ENCODE data around the gene SNAI3.

SNAI3 gene

GRCh38 chr16:88703486-88704309 is 17.4 kb upstream of the SNAI3 start:
- FAIRE-seq: no peak

DNA sequence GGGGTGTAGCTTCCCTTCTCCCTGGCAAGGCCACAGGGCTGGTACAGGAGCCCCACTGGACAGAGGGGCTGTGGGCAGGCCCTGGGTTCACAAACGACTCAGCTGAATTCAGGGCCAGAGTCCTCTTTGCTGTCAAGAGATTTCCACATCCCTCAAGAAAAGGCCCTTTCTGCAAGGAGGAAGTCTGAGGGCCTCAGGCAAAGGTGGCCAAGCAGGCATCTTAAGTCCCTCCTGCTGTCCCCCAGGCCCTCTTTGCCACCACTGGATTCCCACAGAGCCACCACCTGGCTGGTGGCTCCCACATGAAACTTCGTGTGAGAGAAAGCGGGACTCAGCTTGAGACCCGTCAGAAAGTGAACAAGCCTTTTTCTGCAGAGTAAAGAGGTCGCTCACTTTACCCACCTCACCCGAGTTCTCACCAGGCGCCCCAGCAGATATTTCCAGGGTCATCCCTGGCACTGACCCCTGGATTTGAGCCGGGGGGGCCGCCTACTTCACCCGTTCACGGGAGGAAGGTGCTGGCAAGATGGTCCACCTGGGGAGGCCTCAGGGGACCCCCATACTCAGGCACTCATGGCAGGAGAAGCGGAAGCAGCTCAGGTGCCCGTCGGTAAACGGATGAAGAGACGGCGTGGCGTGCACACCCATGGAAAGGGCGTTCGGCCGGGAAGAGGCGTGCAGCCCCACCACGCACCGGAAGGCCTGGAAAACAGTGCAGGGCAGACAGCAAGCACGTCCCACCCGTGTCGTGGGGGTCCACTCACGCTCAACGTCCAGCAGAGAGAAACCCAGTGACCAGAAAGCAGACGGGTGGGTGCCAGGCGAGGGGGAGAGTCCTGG is 16.3 kb upstream of the SNAI3 start:
- FAIRE-seq: no peak

- FAIRE-seq: no peak
Measured at GRCh38 chr16:88701581-88702370, 15.5 kb upstream of the SNAI3 start.

DNA sequence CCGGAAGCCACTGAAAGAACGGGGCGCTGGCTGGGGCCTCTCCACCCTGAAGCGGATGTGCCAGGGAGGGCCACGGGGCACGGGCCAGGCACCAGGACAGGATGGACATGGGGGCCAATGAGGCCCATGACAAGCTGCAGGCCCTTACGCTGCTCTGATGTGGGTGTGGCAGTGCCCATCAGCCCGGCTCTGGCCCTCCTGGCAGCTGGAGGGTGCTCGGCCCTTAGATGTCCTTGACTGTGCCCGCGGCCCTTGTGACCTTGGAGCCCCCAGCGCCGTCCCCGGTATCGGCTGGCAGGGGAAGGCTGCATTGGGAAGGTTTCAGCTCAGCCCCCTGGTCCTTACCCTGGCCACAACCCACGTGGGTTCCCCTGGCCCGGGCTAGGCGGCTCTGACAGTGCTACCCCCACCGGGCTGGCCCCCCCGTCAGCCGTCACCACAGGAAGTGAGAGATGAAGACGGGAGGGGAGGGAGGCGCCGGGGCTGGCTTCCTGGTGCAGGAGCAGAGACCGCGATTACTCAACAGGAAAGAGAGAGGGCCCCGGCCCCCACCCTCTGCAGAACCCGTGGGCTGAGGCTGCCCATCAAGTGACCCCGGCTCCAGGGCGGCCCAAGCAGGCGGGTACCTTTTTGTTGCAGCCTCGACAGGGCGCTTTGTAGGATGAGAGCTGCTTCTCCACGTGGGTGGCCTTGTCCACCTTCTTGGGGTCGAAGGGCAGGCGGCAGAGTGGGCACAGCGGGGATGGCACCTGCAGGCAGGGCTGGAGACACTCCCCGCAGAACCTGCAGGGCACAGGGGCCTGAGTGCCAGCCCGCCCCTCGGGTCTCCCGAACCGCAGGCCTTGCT is 14.6 kb upstream of the SNAI3 start:
- FAIRE-seq: no peak

DNA sequence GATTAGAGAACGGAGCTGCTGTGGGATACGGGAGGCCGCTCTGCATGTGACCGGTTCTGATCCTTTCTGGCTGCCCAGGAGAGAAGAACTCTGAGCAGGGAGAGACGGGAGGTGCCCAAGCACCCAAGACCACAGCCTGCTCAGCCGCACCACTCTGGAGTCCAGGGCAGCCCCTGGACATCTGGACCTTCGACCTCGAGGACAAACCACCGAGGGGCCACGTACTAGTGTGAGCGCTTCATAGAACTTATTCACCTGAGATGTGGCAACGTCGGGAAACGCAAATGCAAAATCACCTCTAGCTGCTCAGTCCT is 14.0 kb upstream of the SNAI3 start:
- no peak for FAIRE-seq

DNA sequence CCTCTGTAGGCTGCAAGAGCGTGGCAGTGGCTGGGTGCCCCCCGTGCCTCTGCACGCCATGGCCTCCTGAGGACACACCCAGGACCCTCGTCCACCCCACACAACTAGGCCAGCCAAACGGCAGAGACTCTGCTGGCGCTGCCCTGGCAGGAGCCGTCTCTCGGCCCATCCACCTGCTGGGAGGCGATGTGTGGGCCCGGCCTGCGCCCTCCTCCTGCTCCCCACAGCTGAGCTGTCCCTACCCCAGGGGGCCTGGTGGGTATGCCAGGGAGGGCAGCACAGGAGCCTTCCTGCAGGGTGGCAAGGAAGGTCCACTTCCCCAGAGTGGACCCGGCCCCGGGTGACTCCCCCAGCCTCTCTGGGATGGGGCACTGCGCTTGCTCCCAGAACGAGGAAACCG is 12.9 kb upstream of the SNAI3 start:
- no peak for FAIRE-seq

DNA sequence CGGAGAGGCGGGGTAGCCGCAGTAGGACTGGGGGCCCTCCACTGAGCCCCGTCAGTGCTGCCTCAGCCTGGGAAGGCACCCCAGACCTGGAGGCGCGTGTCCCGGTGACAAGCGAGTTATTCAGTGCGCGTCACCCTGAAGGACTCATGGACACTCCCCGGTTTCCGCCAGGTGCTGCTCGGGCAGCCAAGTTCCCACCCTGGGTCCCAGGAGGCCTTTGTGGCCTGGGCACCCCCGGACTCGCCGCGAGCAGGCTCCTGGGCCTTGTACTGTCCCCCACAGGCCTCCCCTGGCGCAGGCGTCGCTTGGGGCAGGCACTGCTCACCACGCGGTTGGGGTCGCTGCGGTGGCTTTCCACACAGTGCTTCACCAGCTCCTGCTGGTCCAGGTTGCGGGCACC is 12.3 kb upstream of the SNAI3 start:
- no peak for FAIRE-seq

GRCh38 chr16:88697831-88698615 is 11.7 kb upstream of the SNAI3 start:
- no peak for FAIRE-seq

- no peak for FAIRE-seq
Measured at GRCh38 chr16:88697116-88697830, 11.0 kb upstream of the SNAI3 start.

DNA sequence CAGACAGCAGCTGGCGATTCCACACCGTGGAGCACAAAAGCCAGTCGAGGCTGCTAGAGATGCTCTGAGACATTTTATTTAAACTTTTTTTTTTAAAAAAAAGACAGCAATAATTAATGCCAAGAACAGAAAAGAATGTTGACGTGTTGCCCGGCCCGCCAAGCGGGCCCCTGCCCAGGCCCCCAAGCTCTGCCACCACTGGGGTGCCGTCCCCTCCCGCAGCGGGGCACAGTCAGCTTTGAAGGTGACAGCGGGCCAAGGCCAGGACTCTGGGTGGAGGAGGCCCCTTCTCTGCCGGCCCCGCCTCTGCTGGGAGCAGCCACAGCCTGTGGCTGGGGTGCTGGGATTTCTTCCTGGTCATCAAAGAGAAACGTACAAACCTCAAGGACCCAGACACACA is 10.1 kb upstream of the SNAI3 start:
- FAIRE-seq: no peak

GRCh38 chr16:88695753-88696152 is 9.4 kb upstream of the SNAI3 start:
- no peak for FAIRE-seq

GRCh38 chr16:88695218-88695617 is 8.9 kb upstream of the SNAI3 start:
- no peak for FAIRE-seq

GRCh38 chr16:88694221-88695087 is 8.1 kb upstream of the SNAI3 start:
- FAIRE-seq: no peak

- no peak for FAIRE-seq
Measured at GRCh38 chr16:88693420-88694177, 7.3 kb upstream of the SNAI3 start.

DNA sequence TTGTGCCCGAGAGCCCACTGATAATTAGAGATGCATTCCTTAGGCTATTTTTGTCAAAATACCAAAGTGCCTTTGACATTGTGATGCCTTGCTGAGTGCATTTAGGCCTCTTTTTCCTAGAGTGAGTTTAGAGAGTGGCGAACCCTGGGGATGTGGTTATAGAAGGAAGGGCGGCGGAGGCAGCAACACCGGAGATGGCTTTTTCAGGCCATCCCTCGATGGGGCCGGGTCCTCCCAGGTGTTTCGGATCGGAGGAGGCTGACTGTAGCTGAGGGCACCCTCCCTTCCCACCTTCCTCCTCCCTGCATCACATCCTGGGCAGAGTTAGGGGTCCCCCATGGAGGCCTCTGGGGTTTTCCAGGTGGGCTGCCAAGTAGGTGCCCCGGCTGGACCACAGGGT is 6.6 kb upstream of the SNAI3 start:
- FAIRE-seq: no peak

DNA sequence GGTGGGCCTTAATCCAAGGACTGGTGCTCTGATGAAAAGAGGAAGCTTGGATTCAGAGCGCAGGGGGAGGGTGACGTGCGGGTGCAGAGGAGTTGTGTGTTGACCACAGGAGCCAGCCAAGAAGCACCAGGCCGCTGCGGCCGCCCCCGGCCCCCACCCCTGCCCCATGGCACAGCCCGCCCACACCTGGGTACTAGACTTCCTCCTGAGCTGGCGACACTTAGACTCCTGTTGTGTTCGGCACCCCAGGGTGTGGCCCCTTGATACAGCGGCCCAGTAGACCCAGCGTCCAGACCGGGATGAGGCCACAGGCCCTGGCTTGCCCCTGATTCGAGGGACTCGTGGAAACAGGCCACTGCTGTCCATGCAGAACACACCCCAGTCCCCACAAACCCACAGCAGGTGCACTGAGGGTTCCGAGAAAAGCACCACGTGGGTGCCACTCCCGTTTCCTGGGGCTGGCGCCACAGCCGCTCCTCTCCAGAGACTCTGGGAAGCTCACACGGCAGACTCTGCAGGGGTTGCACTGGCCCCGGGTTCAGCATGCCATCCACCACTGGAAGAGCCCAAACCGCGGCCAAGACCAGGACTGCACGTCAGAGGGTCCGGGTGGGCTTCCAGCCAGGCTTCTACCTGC is 5.7 kb upstream of the SNAI3 start:
- no peak for FAIRE-seq

- no peak for FAIRE-seq
Measured at GRCh38 chr16:88691129-88691813, 5.0 kb upstream of the SNAI3 start.

All from A204.1 (cell line).